ENCODE data around the gene GLYAT.

Gene GLYAT, protein sequence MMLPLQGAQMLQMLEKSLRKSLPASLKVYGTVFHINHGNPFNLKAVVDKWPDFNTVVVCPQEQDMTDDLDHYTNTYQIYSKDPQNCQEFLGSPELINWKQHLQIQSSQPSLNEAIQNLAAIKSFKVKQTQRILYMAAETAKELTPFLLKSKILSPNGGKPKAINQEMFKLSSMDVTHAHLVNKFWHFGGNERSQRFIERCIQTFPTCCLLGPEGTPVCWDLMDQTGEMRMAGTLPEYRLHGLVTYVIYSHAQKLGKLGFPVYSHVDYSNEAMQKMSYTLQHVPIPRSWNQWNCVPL

DNA sequence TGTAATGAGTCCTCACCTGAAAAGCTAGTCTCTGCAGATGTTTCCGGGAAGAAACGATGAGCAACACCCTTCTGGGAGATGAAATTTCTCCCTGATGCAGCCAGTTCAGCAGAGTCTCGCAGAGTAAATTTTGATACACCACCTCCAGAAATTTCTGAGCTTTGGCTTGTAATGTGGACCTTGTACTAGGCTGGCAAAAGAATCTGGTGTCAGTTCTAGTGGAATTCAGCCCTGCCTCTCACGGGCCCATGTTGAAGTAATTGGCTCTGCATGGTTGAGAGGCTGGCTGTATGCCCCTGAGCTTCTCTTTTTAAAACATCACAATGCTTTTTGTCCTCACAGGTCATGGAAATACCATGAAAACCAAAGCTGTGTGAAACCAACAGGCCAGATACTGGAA, at the start of gene GLYAT:
Gene GLYAT (minus strand): TSS at position 125 of the 400 bp plus-strand sequence. CDS start 7,447 bp downstream, outside the sequence.
- Histone ChIP-seq H3K4me1 (ENCODE audit: control insufficient read depth in 2 of 2, insufficient read depth in 2 of 2, low read length in 2 of 2) (peaks cover 2 to 5% of the 10 kb centered on the region in 2 donors), H3K9ac (ENCODE audit: low read depth in 1 of 2, low read length in 2 of 2) (no peak within 1 kb of the TSS), H3K36me3 (ENCODE audit: control insufficient read depth in 2 of 2, insufficient read depth in 2 of 2, low read length in 2 of 2) (no peaks in the 10 kb centered on the region), H3K27ac (ENCODE audit: low read depth in 2 of 2, low read length in 2 of 2) (no peak within 1 kb of the TSS), H3K27me3 (ENCODE audit: control insufficient read depth in 2 of 2, insufficient read depth in 2 of 2, low read length in 2 of 2) (no peaks in the 10 kb centered on the region), H3K9me3 (ENCODE audit: control insufficient read depth in 2 of 2, low read length in 2 of 2) (no peaks in the 10 kb centered on the region), H3K4me3 (ENCODE audit: low read length in 2 of 2) (no peak within 1 kb of the TSS)

DNA sequence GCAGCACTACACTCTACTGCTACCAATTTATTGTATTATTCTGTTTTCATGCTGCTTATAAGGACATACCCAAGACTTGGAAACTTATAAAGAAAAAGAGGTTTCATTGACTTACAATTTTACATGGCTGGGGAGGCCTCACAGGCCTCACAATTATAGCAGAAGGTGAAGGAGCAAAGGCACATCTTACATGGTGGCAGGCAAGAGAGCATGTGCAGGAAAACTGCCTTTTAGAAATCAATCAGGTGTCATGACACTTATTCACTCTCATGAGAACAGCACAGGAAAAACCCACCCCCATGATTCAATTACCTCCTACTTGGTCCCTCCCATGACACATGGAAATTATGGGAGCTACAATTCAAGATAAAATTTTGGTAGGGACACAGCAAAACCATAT, 49.6 kb upstream of the GLYAT start:
- H3K9ac ChIP-seq (ENCODE audit: low read depth in 1 of 2, low read length in 2 of 2): no peak overlapping the region
- no peaks in the 10 kb centered on the region for H3K36me3 ChIP-seq (ENCODE audit: control insufficient read depth in 2 of 2, insufficient read depth in 2 of 2, low read length in 2 of 2)
- no peak overlapping the region for H3K4me3 ChIP-seq (ENCODE audit: low read length in 2 of 2)
- no peaks in the 10 kb centered on the region for H3K4me1 ChIP-seq (ENCODE audit: control insufficient read depth in 2 of 2, insufficient read depth in 2 of 2, low read length in 2 of 2)
- H3K27me3 ChIP-seq (ENCODE audit: control insufficient read depth in 2 of 2, insufficient read depth in 2 of 2, low read length in 2 of 2): no peaks in the 10 kb centered on the region
- no peak overlapping the region for H3K27ac ChIP-seq (ENCODE audit: low read depth in 2 of 2, low read length in 2 of 2)
- H3K9me3 ChIP-seq (ENCODE audit: control insufficient read depth in 2 of 2, low read length in 2 of 2): no peaks in the 10 kb centered on the region

DNA sequence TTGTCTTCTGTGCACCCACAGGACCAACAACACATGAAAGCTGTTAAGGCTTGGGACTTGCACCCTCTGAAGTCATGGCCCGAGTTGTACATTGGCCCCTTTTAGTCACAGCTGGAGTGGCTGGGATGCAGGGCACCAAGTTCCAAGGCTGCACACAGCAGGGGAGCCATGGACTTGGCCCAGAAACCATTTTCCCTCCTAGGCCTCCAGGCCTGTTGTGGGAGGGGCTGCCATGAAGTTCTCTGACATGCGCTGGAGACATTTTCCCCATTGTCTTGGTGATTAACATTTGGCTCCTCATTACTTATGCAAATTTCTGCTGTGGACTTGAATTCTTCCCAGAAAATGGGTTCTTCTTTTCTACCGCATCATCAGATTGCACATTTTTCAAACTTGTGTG, 48.8 kb upstream of the GLYAT start:
- Histone ChIP-seq H3K27me3 (ENCODE audit: control insufficient read depth in 2 of 2, insufficient read depth in 2 of 2, low read length in 2 of 2) (no peaks in the 10 kb centered on the region), H3K36me3 (ENCODE audit: control insufficient read depth in 2 of 2, insufficient read depth in 2 of 2, low read length in 2 of 2) (no peaks in the 10 kb centered on the region), H3K27ac (ENCODE audit: low read depth in 2 of 2, low read length in 2 of 2) (no peak overlapping the region), H3K4me1 (ENCODE audit: control insufficient read depth in 2 of 2, insufficient read depth in 2 of 2, low read length in 2 of 2) (no peaks in the 10 kb centered on the region), H3K4me3 (ENCODE audit: low read length in 2 of 2) (no peak overlapping the region), H3K9me3 (ENCODE audit: control insufficient read depth in 2 of 2, low read length in 2 of 2) (no peaks in the 10 kb centered on the region), H3K9ac (ENCODE audit: low read depth in 1 of 2, low read length in 2 of 2) (no peak overlapping the region)

DNA sequence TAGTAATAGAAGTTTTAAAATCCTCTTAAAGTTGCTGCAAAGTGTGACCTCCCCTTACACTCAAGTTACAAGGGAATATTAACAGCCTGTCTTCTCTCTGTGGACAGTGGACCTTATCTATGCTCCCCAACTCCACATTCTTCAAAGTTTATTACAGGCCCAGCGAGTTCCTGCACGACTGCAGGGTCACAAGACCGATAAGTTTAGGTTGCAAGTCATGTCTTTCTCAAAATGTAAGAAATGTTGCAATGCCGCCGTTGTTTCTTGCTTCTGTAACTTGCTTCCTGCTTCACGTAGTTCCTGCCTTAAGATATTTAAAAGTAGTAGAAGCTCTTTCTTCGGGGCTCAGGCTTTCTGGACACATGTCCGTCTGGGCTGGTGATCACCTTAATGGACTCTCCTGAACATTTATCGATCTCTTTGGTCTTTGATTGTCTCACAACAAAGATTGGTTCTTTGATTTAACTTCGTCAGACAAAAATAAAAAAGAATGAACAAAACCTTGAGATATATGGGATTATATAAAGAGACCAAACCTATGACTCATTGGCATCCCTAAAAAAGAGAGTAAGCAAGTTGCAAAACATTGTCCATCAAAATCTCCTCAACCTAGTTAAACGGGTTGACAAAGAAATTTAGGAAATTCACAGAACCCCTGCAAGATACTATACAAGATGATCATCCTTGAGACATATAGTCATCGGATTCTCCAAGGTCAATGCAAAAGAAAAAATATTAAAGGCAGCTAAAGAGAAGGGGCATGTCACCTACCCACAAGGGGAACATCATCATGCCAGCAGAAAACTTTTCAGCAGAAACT, 45.4 kb upstream of the GLYAT start:
- Histone ChIP-seq H3K9me3 (ENCODE audit: control insufficient read depth in 2 of 2, low read length in 2 of 2) (no peaks in the 10 kb centered on the region), H3K4me3 (ENCODE audit: low read length in 2 of 2) (no peak overlapping the region), H3K36me3 (ENCODE audit: control insufficient read depth in 2 of 2, insufficient read depth in 2 of 2, low read length in 2 of 2) (no peaks in the 10 kb centered on the region), H3K4me1 (ENCODE audit: control insufficient read depth in 2 of 2, insufficient read depth in 2 of 2, low read length in 2 of 2) (no peaks in the 10 kb centered on the region), H3K27me3 (ENCODE audit: control insufficient read depth in 2 of 2, insufficient read depth in 2 of 2, low read length in 2 of 2) (no peaks in the 10 kb centered on the region), H3K27ac (ENCODE audit: low read depth in 2 of 2, low read length in 2 of 2) (no peak overlapping the region), H3K9ac (ENCODE audit: low read depth in 1 of 2, low read length in 2 of 2) (no peak overlapping the region)

DNA sequence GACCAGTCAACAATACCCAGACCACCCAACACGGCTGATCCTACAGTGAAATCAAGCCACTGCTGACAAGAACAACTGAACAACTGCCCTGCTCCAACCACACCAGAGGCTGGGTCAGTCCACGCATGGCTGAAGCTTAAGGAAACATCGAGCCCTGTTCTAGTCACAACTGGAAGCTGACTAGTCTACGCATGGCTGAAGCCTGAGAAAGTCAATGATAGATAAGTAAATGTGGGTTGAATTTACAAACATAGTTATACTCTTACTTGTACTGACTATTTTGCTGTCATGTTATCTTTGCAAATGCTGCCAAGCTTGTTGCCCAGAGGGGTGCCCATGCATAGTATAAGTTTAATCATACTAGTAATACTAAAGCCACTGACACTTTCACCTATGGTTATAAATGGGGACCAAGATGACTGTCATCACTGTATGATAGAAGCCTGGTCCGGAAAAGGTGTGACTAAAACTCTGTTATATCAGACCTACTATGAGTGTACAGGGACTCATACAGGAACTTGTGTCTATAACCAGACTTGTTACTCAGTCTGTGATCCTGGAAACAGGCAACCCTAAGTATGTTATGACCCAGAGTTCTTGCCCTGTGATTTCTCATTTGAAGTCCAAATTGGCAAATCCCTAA, 43.4 kb upstream of the GLYAT start:
- no peak overlapping the region for H3K27ac ChIP-seq (ENCODE audit: low read depth in 2 of 2, low read length in 2 of 2)
- no peaks in the 10 kb centered on the region for H3K27me3 ChIP-seq (ENCODE audit: control insufficient read depth in 2 of 2, insufficient read depth in 2 of 2, low read length in 2 of 2)
- H3K9ac ChIP-seq (ENCODE audit: low read depth in 1 of 2, low read length in 2 of 2): no peak overlapping the region
- H3K4me1 ChIP-seq (ENCODE audit: control insufficient read depth in 2 of 2, insufficient read depth in 2 of 2, low read length in 2 of 2): no peaks in the 10 kb centered on the region
- no peaks in the 10 kb centered on the region for H3K9me3 ChIP-seq (ENCODE audit: control insufficient read depth in 2 of 2, low read length in 2 of 2)
- H3K4me3 ChIP-seq (ENCODE audit: low read length in 2 of 2): no peak overlapping the region
- H3K36me3 ChIP-seq (ENCODE audit: control insufficient read depth in 2 of 2, insufficient read depth in 2 of 2, low read length in 2 of 2): no peaks in the 10 kb centered on the region

DNA sequence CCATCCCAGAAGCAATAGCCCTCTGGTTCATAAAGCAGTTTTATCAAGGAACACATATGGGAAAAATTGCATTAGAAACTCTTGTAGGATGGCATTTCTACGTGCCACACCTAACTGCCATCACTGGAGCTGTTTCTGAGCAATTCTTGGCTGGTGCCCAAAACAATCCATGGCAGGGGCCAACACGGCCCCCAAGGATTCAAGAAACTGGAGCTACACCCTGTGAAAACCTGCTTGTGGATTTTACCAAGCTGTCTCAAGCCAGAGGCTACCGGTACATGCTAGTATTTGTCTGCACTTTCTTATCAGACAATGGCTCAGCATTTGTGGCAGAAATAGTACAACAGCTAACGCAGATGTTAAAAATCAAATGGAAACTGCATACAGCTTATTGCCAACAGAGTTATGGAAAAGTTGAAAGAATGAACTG, 42.4 kb upstream of the GLYAT start:
- H3K9ac ChIP-seq (ENCODE audit: low read depth in 1 of 2, low read length in 2 of 2): no peak overlapping the region
- no peaks in the 10 kb centered on the region for H3K36me3 ChIP-seq (ENCODE audit: control insufficient read depth in 2 of 2, insufficient read depth in 2 of 2, low read length in 2 of 2)
- no peak overlapping the region for H3K4me3 ChIP-seq (ENCODE audit: low read length in 2 of 2)
- H3K9me3 ChIP-seq (ENCODE audit: control insufficient read depth in 2 of 2, low read length in 2 of 2): no peaks in the 10 kb centered on the region
- no peak overlapping the region for H3K27ac ChIP-seq (ENCODE audit: low read depth in 2 of 2, low read length in 2 of 2)
- no peaks in the 10 kb centered on the region for H3K4me1 ChIP-seq (ENCODE audit: control insufficient read depth in 2 of 2, insufficient read depth in 2 of 2, low read length in 2 of 2)
- no peaks in the 10 kb centered on the region for H3K27me3 ChIP-seq (ENCODE audit: control insufficient read depth in 2 of 2, insufficient read depth in 2 of 2, low read length in 2 of 2)

DNA sequence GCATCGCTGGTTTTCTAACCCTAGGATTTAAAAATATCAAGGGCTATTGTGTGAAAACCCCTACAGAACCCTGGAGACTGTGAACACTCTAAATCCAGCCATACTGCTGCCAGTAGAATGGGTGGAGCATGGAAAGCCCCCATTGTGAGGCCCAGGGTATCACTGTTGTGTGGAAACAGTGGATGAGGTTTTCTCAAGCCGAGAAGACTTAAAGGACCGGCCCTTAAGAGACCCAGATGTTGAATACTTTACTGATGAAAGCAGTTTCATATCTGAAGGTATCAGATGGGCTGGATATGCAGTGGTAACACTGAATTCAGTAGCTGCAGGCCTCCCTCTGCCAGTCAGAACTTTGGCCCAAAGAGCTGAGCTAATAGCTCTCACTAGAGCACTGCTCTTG, 41.6 kb upstream of the GLYAT start:
- no peaks in the 10 kb centered on the region for H3K9me3 ChIP-seq (ENCODE audit: control insufficient read depth in 2 of 2, low read length in 2 of 2)
- no peak overlapping the region for H3K4me3 ChIP-seq (ENCODE audit: low read length in 2 of 2)
- no peak overlapping the region for H3K9ac ChIP-seq (ENCODE audit: low read depth in 1 of 2, low read length in 2 of 2)
- no peaks in the 10 kb centered on the region for H3K36me3 ChIP-seq (ENCODE audit: control insufficient read depth in 2 of 2, insufficient read depth in 2 of 2, low read length in 2 of 2)
- H3K27ac ChIP-seq (ENCODE audit: low read depth in 2 of 2, low read length in 2 of 2): no peak overlapping the region
- H3K27me3 ChIP-seq (ENCODE audit: control insufficient read depth in 2 of 2, insufficient read depth in 2 of 2, low read length in 2 of 2): no peaks in the 10 kb centered on the region
- no peaks in the 10 kb centered on the region for H3K4me1 ChIP-seq (ENCODE audit: control insufficient read depth in 2 of 2, insufficient read depth in 2 of 2, low read length in 2 of 2)

DNA sequence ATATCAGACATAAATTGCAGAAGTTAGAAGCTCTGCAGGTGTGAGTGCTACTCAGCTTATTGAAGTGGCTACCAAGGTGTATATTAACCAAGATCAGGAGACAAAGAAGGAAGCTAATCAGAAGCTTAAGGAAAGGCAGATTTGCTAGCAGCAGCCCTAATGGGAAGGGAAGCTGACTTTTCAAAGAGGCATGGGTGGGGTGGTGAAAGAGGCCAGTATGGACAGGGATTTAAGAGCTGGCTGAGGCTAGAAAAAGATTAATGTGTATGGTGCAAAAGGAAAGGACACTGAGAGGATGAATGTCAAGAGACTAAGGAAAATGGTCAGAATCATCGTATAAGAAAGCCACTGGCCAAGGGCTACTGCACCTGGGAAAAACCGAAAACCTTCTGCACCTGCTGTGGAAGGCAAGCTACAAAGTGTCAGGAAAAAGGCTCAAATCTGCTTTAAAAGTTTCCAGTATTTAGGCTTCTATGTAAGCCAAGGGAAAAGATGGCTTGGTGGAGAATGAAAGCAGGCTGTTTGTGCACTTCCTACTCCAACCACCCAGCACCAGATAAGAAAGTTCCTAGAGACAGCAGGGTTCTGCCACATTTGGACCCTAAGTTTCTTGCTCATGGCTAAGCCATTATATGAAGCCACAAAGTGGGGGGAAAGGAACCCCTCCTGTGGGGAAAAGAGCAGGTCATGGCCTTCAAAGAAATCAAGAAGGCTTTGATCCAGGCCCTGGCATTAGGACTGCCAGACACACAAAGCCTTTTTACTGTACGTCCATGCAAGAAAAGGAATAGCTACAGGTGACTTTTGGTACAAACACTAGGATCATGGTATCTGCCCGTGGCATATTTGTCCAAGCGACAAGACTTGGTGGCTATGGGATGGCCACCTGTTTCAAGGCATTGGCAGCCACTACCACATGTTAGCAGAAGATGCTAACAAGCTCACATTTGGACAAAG, 40.9 kb upstream of the GLYAT start:
- no peaks in the 10 kb centered on the region for H3K27me3 ChIP-seq (ENCODE audit: control insufficient read depth in 2 of 2, insufficient read depth in 2 of 2, low read length in 2 of 2)
- H3K36me3 ChIP-seq (ENCODE audit: control insufficient read depth in 2 of 2, insufficient read depth in 2 of 2, low read length in 2 of 2): no peaks in the 10 kb centered on the region
- H3K9ac ChIP-seq (ENCODE audit: low read depth in 1 of 2, low read length in 2 of 2): no peak overlapping the region
- no peaks in the 10 kb centered on the region for H3K9me3 ChIP-seq (ENCODE audit: control insufficient read depth in 2 of 2, low read length in 2 of 2)
- H3K4me3 ChIP-seq (ENCODE audit: low read length in 2 of 2): no peak overlapping the region
- no peak overlapping the region for H3K27ac ChIP-seq (ENCODE audit: low read depth in 2 of 2, low read length in 2 of 2)
- H3K4me1 ChIP-seq (ENCODE audit: control insufficient read depth in 2 of 2, insufficient read depth in 2 of 2, low read length in 2 of 2): no peaks in the 10 kb centered on the region

DNA sequence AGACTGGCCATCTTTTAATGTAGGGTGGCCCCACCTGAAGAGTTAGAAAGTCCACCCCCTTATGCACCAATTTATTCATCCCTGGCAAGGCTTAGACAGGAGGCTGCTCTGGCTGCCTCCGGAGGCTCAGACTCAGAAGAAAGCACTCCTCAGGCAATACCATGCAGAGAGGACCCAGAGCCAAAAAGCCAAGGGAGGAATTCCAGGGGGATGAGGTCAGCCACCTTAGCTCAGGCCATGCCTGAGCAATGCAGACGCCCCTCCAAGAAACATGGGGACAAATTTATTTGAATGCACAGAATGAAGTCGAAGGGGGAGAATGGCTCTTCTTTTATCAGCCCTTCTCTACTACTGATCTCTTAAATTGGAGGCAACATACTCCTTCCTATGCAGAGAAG, 39.7 kb upstream of the GLYAT start:
- Histone ChIP-seq H3K4me1 (ENCODE audit: control insufficient read depth in 2 of 2, insufficient read depth in 2 of 2, low read length in 2 of 2) (no peaks in the 10 kb centered on the region), H3K9ac (ENCODE audit: low read depth in 1 of 2, low read length in 2 of 2) (no peak overlapping the region), H3K27me3 (ENCODE audit: control insufficient read depth in 2 of 2, insufficient read depth in 2 of 2, low read length in 2 of 2) (no peaks in the 10 kb centered on the region), H3K9me3 (ENCODE audit: control insufficient read depth in 2 of 2, low read length in 2 of 2) (no peaks in the 10 kb centered on the region), H3K4me3 (ENCODE audit: low read length in 2 of 2) (no peak overlapping the region), H3K27ac (ENCODE audit: low read depth in 2 of 2, low read length in 2 of 2) (no peak overlapping the region), H3K36me3 (ENCODE audit: control insufficient read depth in 2 of 2, insufficient read depth in 2 of 2, low read length in 2 of 2) (no peaks in the 10 kb centered on the region)

Measured in mucosa of rectum (tissue), 2 donors.